OCI-LY1 (cell line): ENCODE data around the gene KCNK1.

Experiments
- H2AFZ ChIP-seq: fragments of 200-600 bp; sonication (generic), shearing (Covaris generic); 2 replicates; pipeline ENCODE4 v1.6.0; 2014; ENCODE audit warnings: antibody characterized with exemption, mild to moderate bottlenecking, low read length
- H3F3A ChIP-seq: fragments of 200-600 bp; sonication (generic), shearing (Covaris generic); 2 replicates; pipeline ENCODE4 v1.6.0; 2014; ENCODE audit warnings: mild to moderate bottlenecking, antibody characterized with exemption, low read length, moderate library complexity; ENCODE audit not compliant: insufficient read depth
- H3K27ac ChIP-seq: fragments of 200-600 bp; sonication (generic); 2 replicates; pipeline ENCODE4 v1.5.1; 2014; ENCODE audit warnings: low read length, mixed run types, mild to moderate bottlenecking, low read depth; ENCODE audit not compliant: poor library complexity, severe bottlenecking
- H3K27me3 ChIP-seq: fragments of 200-600 bp; sonication (generic); 2 replicates; pipeline ENCODE4 v1.6.0; 2014; ENCODE audit warnings: antibody characterized with exemption, mild to moderate bottlenecking, low read length, moderate library complexity; ENCODE audit not compliant: insufficient read depth
- H3K36me3 ChIP-seq: fragments of 200-600 bp; sonication (generic); 2 replicates; pipeline ENCODE4 v1.6.1; 2014; ENCODE audit warnings: mild to moderate bottlenecking, antibody characterized with exemption, low read length, moderate library complexity, mixed read lengths; ENCODE audit not compliant: insufficient read depth
- H3K4me1 ChIP-seq: fragments of 200-600 bp; sonication (generic); 2 replicates; pipeline ENCODE4 v1.5.1; 2014; ENCODE audit warnings: mild to moderate bottlenecking, low read length, moderate library complexity; ENCODE audit not compliant: insufficient read depth, severe bottlenecking
- H3K4me2 ChIP-seq: fragments of 200-600 bp; sonication (generic), shearing (Covaris generic); 2 replicates; pipeline ENCODE4 v1.6.1; 2014; ENCODE audit warnings: low read length
- H3K4me3 ChIP-seq: fragments of 200-600 bp; sonication (generic); 2 replicates; pipeline ENCODE4 v1.5.1; 2014; ENCODE audit warnings: low read length, low read depth, mild to moderate bottlenecking, mixed read lengths; ENCODE audit not compliant: poor library complexity, severe bottlenecking
- H3K79me2 ChIP-seq: fragments of 200-600 bp; shearing (Covaris generic); 2 replicates; pipeline ENCODE4 v1.6.1; 2016; ENCODE audit warnings: mixed run types, low read length, mixed read lengths; ENCODE audit not compliant: insufficient read depth
- H3K9ac ChIP-seq: fragments of 200-600 bp; sonication (generic), shearing (Covaris generic); 2 replicates; pipeline ENCODE4 v1.6.1; 2014; ENCODE audit warnings: mild to moderate bottlenecking, low read length, mixed read lengths
- H3K9me2 ChIP-seq: fragments of 200-600 bp; sonication (generic), shearing (Covaris generic); 2 replicates; pipeline ENCODE4 v1.6.1; 2014; ENCODE audit warnings: low read depth, mild to moderate bottlenecking, low read length, mixed read lengths
- H3K9me3 ChIP-seq: fragments of 200-600 bp; shearing (Covaris generic); 2 replicates; pipeline ENCODE4 v1.6.1; 2014; ENCODE audit warnings: low read length, mixed read lengths
- H4K20me1 ChIP-seq: fragments of 200-600 bp; sonication (generic), shearing (Covaris generic); 2 replicates; pipeline ENCODE4 v1.6.0; 2016; ENCODE audit warnings: mild to moderate bottlenecking, low read length; ENCODE audit not compliant: insufficient read depth
- EZH2 ChIP-seq: fragments of 200-600 bp; sonication (generic), shearing (Covaris generic); IDR thresholded peaks from 2 replicates; pipeline ENCODE4 v1.8.0; 2017; ENCODE audit warnings: borderline replicate concordance, mixed run types, mild to moderate bottlenecking, antibody characterized with exemption, low read length, moderate library complexity, mixed read lengths
- TF ChIP-seq, protein P1 (sequence below): fragments of 200-600 bp; sonication (generic), shearing (Covaris generic); IDR thresholded peaks from 2 replicates; pipeline ENCODE4 v1.5.1; 2017; ENCODE audit warnings: mild to moderate bottlenecking, antibody characterized with exemption, low read length, moderate library complexity, mixed read lengths

KCNK1 gene

DNA sequence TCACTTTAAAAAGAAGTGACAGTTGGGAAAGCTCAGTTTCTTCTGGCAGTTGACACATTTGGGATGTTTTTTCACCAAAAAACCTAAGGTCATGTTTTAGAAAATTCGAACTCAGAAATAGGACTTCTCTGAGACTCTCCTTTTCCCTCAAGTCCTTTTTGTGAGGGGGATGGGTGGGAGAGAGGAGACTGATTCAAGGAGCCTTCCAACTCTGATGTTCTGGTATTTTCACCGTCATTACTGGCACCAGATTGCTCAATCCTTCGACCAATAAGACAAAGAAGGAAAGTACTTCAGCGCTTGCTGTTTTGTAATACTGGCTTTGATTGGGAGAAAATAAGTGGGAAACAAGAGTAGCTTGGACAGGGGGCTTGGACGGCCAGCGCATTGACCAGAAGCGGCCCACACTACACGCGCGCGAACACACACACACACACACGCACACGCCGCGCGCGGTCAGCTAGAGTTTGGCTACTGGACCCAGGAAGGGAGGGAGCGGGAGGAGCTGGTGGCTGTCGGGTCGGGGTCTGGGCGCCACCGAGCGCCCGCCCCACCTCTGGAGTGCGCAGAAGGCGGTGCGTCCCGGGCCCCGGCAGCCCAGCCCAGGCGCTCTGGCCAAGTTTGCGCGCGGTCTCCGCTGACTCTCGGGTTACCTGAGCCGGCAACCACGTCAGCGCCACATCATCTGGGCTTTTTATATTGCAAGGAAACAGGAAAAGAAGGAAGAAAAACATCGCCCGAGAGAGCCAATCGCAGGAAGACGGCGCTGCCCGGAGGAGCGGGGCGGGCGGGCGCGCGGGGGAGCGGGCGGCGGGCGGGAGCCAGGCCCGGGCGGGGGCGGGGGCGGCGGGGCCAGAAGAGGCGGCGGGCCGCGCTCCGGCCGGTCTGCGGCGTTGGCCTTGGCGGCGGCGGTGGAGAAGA, at the start of gene KCNK1:
Gene KCNK1 (plus strand): TSS at position 855 of the 921 bp plus-strand sequence. CDS start 66 bp downstream, at position 921.
- H3K4me2 ChIP-seq: no peak within 1 kb of the TSS
- no peak for TF ChIP-seq EZH2
- TF ChIP-seq, protein P1, sequence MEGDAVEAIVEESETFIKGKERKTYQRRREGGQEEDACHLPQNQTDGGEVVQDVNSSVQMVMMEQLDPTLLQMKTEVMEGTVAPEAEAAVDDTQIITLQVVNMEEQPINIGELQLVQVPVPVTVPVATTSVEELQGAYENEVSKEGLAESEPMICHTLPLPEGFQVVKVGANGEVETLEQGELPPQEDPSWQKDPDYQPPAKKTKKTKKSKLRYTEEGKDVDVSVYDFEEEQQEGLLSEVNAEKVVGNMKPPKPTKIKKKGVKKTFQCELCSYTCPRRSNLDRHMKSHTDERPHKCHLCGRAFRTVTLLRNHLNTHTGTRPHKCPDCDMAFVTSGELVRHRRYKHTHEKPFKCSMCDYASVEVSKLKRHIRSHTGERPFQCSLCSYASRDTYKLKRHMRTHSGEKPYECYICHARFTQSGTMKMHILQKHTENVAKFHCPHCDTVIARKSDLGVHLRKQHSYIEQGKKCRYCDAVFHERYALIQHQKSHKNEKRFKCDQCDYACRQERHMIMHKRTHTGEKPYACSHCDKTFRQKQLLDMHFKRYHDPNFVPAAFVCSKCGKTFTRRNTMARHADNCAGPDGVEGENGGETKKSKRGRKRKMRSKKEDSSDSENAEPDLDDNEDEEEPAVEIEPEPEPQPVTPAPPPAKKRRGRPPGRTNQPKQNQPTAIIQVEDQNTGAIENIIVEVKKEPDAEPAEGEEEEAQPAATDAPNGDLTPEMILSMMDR: no peak
- H3K27ac ChIP-seq: no peak within 1 kb of the TSS
- H3K4me3 ChIP-seq: no peak within 1 kb of the TSS
- H3K4me1 ChIP-seq: no peaks in the 10 kb centered on the region
- no peaks in the 10 kb centered on the region for H3K27me3 ChIP-seq
- H3K9me2 ChIP-seq: no peaks in the 10 kb centered on the region
- H3K9me3 ChIP-seq: no peaks in the 10 kb centered on the region
- no peak within 1 kb of the TSS for H3K9ac ChIP-seq
- H3F3A ChIP-seq: no peaks in the 10 kb centered on the region
- H4K20me1 ChIP-seq: no peaks in the 10 kb centered on the region
- H3K79me2 ChIP-seq: no peaks in the 10 kb centered on the region
- H2AFZ ChIP-seq: no peak within 1 kb of the TSS
- H3K36me3 ChIP-seq: no peaks in the 10 kb centered on the region

DNA sequence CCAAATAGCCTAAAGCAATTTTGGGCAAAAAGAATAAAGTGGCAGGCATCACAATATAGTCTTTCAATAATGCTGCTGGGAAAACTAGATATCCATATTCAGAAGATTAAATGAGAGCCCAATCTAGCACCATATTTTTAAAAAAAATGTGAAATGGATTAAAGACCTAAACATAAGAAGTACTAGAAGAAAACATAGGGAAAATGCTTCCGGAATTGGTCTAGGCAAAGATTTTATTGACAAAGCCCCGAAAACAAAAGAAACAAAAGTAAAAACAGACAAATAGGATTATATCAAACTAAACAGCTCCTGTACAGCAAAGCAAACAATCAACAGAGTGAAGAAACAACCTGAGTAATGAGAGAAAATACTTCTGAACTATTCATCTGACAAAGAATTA, 48.6 kb upstream of the KCNK1 start:
- Histone ChIP-seq H3F3A (no peaks in the 10 kb centered on the region), H3K4me3 (no peak overlapping the region), H3K27me3 (no peaks in the 10 kb centered on the region), H3K36me3 (no peaks in the 10 kb centered on the region), H4K20me1 (no peaks in the 10 kb centered on the region), H3K4me1 (no peaks in the 10 kb centered on the region), H3K9me3 (peaks cover 3% of the 10 kb centered on the region; the same call in 1 of the 2 replicates), H3K79me2 (no peaks in the 10 kb centered on the region), H3K9me2 (no peaks in the 10 kb centered on the region), H2AFZ (no peak overlapping the region), H3K9ac (no peak overlapping the region), H3K4me2 (no peak overlapping the region), H3K27ac (no peak overlapping the region)
- TF ChIP-seq, protein P1: no peak
- no peak for TF ChIP-seq EZH2

DNA sequence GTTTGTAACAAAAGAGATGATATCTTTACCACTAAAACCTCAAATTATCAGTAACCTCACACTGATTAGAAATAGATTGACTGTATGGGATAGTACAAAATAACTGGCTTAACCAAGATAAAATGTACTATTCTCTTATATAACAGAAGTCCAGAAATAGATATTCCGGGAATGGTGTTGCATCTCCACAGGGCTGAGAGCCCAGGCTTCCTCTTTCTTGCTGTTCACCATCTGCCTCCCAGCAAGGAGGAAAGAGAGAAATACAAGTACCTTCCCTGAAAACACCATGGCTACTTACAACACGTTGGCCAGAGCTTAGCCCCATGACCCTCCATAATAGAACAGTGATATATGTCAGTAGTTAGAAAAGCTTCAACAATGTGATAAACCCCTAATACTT, 47.0 kb upstream of the KCNK1 start:
- Histone ChIP-seq H3K27me3 (no peaks in the 10 kb centered on the region), H3F3A (no peaks in the 10 kb centered on the region), H3K36me3 (no peaks in the 10 kb centered on the region), H3K9me2 (no peaks in the 10 kb centered on the region), H2AFZ (no peak overlapping the region), H3K79me2 (no peaks in the 10 kb centered on the region), H3K9me3 (peaks cover 3% of the 10 kb centered on the region; the same call in 1 of the 2 replicates), H3K9ac (no peak overlapping the region), H3K27ac (no peak overlapping the region), H3K4me3 (no peak overlapping the region), H3K4me1 (no peaks in the 10 kb centered on the region), H3K4me2 (no peak overlapping the region), H4K20me1 (no peaks in the 10 kb centered on the region)
- no peak for TF ChIP-seq EZH2
- TF ChIP-seq, protein P1: no peak
